ENCODE measurements around the gene KCTD8. TPM values are rescaled to one million over a fixed set of nuclear protein-coding genes. Genes with fewer than 3 reads are reported as not detected.

The KCTD8 gene
- total and polyA plus RNA-seq, 9 donors = 0.98 to 6.1 (median 2.0) TPM

- H3K36me3 ChIP-seq = no peaks in the 10 kb centered on the region
- intact Hi-C loops (cut with DNase I) = no loop called here
- no peaks in the 10 kb centered on the region for H3K27me3 ChIP-seq
- TF ChIP-seq, protein P1, sequence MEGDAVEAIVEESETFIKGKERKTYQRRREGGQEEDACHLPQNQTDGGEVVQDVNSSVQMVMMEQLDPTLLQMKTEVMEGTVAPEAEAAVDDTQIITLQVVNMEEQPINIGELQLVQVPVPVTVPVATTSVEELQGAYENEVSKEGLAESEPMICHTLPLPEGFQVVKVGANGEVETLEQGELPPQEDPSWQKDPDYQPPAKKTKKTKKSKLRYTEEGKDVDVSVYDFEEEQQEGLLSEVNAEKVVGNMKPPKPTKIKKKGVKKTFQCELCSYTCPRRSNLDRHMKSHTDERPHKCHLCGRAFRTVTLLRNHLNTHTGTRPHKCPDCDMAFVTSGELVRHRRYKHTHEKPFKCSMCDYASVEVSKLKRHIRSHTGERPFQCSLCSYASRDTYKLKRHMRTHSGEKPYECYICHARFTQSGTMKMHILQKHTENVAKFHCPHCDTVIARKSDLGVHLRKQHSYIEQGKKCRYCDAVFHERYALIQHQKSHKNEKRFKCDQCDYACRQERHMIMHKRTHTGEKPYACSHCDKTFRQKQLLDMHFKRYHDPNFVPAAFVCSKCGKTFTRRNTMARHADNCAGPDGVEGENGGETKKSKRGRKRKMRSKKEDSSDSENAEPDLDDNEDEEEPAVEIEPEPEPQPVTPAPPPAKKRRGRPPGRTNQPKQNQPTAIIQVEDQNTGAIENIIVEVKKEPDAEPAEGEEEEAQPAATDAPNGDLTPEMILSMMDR (IDR thresholded peaks at IDR 0.05) = no peak
- no peak for TF ChIP-seq POLR2A (IDR thresholded peaks at IDR 0.05)
- TF ChIP-seq EP300 (IDR thresholded peaks at IDR 0.05) = no peak
- 84 to 93% (median 90%) methylated on average over 3 of the region's 3 CpGs for WGBS, 3 donors
- H3K9me3 ChIP-seq = no peaks in the 10 kb centered on the region
- no peak overlapping the region for H3K27ac ChIP-seq
- DNase-seq = no peak
- H3K4me1 ChIP-seq (ENCODE audit: insufficient read depth) = no peaks in the 10 kb centered on the region
- no peak overlapping the region for H3K4me3 ChIP-seq
Measured at GRCh38 chr4:44319129-44319528, 129.5 kb downstream of the KCTD8 start.

DNA sequence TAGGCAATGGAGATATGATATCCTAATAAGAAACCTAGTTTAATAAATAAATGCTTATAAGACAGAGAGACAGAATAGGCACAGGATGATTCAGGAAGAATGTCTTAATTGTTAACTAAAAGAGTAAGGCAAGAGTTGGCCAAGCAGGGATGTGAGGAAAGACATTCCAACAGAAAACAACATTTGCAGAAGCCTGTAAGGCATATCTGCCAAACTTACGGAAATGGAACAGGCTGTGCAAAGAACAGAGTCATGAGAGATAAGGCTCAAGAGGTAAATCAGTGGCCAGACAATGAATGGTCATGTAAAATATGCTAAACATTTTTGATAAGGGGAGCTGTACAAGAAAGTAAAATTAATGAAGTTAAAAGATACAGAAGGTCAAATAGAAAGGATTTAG, 134.9 kb downstream of the KCTD8 start:
- H3K4me1 ChIP-seq (ENCODE audit: insufficient read depth) = no peaks in the 10 kb centered on the region
- no peak overlapping the region for H3K27ac ChIP-seq
- H3K4me3 ChIP-seq = no peak overlapping the region
- no peaks in the 10 kb centered on the region for H3K27me3 ChIP-seq
- H3K36me3 ChIP-seq = no peaks in the 10 kb centered on the region
- no peak for TF ChIP-seq EP300 (IDR thresholded peaks at IDR 0.05)
- TF ChIP-seq, protein P1 (IDR thresholded peaks at IDR 0.05) = no peak
- no peak for TF ChIP-seq POLR2A (IDR thresholded peaks at IDR 0.05)
- DNase-seq = no peak
- no peaks in the 10 kb centered on the region for H3K9me3 ChIP-seq
- intact Hi-C loops (cut with DNase I) = no loop called here
- WGBS, 3 donors = 16 to 42% (median 26%) methylated on average over 1 of the region's 1 CpG

DNA sequence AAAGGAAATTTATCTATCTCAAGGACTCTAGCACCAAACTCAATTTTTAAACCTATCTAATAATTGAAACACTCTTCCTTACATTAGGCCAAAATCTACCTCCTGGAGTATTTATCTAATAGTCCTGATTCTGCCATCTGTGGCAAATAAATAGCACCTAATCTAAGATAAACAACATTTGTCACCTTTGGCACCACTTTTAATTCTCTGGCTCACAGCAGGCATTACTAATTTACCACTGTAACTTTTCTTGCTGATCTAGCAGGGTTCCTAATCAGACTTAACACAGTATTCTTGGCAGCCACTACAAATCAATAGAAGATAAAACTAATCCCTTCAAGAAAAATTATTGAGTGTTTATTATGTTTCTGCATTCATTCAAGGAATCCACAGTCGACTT, 161.1 kb downstream of the KCTD8 start:
- intact Hi-C loops (cut with DNase I) = no loop called here
- no peaks in the 10 kb centered on the region for H3K9me3 ChIP-seq
- no peaks in the 10 kb centered on the region for H3K36me3 ChIP-seq
- no peaks in the 10 kb centered on the region for H3K4me1 ChIP-seq (ENCODE audit: insufficient read depth)
- no peak overlapping the region for H3K27ac ChIP-seq
- 59 to 63% (median 60%) methylated on average over 1 of the region's 1 CpG for WGBS, 3 donors
- no peak for TF ChIP-seq POLR2A (IDR thresholded peaks at IDR 0.05)
- TF ChIP-seq, protein P1 (IDR thresholded peaks at IDR 0.05) = no peak
- no peak for TF ChIP-seq EP300 (IDR thresholded peaks at IDR 0.05)
- no peak for DNase-seq
- no peaks in the 10 kb centered on the region for H3K27me3 ChIP-seq
- no peak overlapping the region for H3K4me3 ChIP-seq

GRCh38 chr4:44279469-44279868, 169.1 kb downstream of the KCTD8 start:
- H3K36me3 ChIP-seq = no peaks in the 10 kb centered on the region
- no peaks in the 10 kb centered on the region for H3K9me3 ChIP-seq
- 69 to 85% (median 71%) methylated on average over 1 of the region's 1 CpG for WGBS, 3 donors
- TF ChIP-seq EP300 (IDR thresholded peaks at IDR 0.05) (no peak), POLR2A (IDR thresholded peaks at IDR 0.05) (no peak)
- TF ChIP-seq, protein P1 (IDR thresholded peaks at IDR 0.05) = no peak
- no peak for DNase-seq
- no peaks in the 10 kb centered on the region for H3K4me1 ChIP-seq (ENCODE audit: insufficient read depth)
- intact Hi-C loops (cut with DNase I) = no loop called here
- H3K27me3 ChIP-seq = no peaks in the 10 kb centered on the region
- H3K27ac ChIP-seq = no peak overlapping the region
- H3K4me3 ChIP-seq = no peak overlapping the region

DNA sequence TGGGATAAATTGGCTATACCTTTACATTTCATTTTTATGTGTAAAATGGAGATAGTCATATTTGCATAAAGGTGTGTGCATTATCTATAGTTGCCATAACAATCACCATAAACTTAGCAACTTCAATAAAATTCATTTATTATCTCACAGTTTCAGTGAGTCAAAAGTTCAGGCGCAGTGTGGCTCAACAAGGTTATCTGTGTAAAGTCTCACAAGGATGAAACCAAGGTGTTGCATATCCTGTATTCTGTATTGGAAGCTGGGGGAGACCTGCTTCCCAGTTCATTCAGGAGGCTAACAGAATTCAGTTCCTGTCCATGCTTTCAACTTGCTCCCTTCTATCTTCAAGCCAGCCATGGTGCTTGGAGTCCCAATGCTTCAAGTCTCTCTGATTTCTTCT, 169.5 kb downstream of the KCTD8 start:
- 93 to 100% (median 97%) methylated on average over 1 of the region's 1 CpG for WGBS, 3 donors

More for the DNA sequence above, 169.5 kb downstream of the KCTD8 start:
- Histone ChIP-seq H3K27ac (no peak overlapping the region), H3K27me3 (no peaks in the 10 kb centered on the region), H3K9me3 (no peaks in the 10 kb centered on the region), H3K4me1 (ENCODE audit: insufficient read depth) (no peaks in the 10 kb centered on the region), H3K4me3 (no peak overlapping the region), H3K36me3 (no peaks in the 10 kb centered on the region)
- no peak for TF ChIP-seq POLR2A (IDR thresholded peaks at IDR 0.05)
- TF ChIP-seq EP300 (IDR thresholded peaks at IDR 0.05) = no peak
- TF ChIP-seq, protein P1 (IDR thresholded peaks at IDR 0.05) = no peak
- no peak for DNase-seq
- intact Hi-C loops (cut with DNase I) = no loop called here
